GM12875 (cell line): ENCODE data around the gene OSBPL10.
"Not testable (repeated sequence)": the region's sequence is repeated elsewhere in the genome, so short reads cannot be mapped to it uniquely, and the experiment has no call there.

Experiments used
- H3K4me3 ChIP-seq: one replicate; pipeline ENCODE4 v1.5.1; 2011; ENCODE audit warnings: low read depth, low read length, control low read depth
- TF ChIP-seq, protein P1 (sequence below): IDR thresholded peaks from 2 replicates; pipeline ENCODE4 v1.5.1; 2011; ENCODE audit warnings: low read depth, mild to moderate bottlenecking, control low read depth, inconsistent platforms, low read length, moderate library complexity, borderline replicate concordance; ENCODE audit not compliant: insufficient read depth

The OSBPL10 gene

DNA sequence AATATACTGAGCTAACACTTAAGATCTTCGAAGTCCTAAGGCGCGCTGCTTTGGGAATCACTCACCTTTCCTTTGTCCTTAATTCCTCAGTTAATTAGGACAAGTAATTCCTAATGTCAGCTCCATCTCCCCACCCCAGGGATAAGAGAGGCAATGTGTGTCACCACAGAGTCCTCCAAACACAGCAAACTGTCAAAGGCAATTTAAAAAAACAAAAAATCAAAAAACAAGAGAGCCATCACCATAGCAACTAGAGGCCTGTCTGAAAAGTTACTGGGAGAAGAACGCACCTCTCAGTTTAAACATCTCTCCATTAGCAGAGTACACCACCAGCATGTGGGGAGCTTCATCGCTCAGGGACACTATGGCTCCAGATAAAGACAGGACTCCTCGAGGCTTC lies 101.7 kb downstream of the OSBPL10 start:
- no peak overlapping the region for H3K4me3 ChIP-seq

DNA sequence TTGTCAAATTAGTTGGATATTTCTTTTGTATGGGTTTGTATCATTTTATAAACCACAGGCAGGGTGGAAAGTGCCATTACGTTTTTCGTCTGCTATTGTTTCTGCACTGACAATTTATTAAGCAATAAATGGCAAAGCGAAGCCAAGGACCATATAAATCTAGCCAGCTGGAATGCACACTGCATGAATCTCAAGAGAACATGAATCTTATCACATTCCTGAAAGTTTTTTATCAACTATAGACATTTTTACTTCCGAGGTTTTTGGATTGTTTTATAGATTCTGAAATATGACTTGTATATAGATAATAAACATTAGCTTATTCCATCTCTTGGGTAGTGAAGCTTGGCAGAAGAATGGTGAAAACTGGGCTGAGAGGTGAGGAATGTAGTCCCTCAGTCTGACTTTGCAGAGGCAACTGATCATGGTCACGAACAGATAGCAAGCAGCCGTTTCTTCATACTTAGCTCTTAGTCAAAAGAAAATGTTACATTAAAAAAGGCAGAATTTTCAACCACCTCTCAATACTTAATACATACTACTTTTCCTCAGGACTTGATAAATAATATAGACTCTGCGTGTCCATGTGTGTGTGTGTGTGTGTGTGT lies 102.7 kb downstream of the OSBPL10 start:
- H3K4me3 ChIP-seq, result no peak overlapping the region
- TF ChIP-seq, protein P1, sequence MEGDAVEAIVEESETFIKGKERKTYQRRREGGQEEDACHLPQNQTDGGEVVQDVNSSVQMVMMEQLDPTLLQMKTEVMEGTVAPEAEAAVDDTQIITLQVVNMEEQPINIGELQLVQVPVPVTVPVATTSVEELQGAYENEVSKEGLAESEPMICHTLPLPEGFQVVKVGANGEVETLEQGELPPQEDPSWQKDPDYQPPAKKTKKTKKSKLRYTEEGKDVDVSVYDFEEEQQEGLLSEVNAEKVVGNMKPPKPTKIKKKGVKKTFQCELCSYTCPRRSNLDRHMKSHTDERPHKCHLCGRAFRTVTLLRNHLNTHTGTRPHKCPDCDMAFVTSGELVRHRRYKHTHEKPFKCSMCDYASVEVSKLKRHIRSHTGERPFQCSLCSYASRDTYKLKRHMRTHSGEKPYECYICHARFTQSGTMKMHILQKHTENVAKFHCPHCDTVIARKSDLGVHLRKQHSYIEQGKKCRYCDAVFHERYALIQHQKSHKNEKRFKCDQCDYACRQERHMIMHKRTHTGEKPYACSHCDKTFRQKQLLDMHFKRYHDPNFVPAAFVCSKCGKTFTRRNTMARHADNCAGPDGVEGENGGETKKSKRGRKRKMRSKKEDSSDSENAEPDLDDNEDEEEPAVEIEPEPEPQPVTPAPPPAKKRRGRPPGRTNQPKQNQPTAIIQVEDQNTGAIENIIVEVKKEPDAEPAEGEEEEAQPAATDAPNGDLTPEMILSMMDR, result no peak

More for the DNA sequence above, 101.7 kb downstream of the OSBPL10 start:
- TF ChIP-seq, protein P1, result no peak

DNA sequence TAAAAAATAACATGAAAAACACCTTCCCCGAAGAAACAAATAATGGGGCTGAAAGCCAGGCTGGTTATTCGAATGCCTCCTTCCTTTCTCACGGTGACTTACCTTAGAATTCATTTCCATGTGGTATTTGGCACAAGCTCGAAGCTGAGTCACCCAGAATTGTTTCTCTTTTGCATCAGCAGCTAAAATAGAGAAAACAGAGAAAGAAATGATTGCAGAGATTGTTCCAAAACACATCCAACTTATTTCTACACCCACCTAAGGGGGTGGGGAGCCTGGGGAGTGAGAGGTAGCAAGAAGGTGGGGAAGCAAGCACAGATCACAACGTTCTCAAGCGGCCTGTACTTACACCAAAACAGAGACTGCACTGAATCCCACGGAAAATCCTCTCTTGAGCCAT lies 104.7 kb downstream of the OSBPL10 start:
- no peak overlapping the region for H3K4me3 ChIP-seq
- TF ChIP-seq, protein P1, result no peak

DNA sequence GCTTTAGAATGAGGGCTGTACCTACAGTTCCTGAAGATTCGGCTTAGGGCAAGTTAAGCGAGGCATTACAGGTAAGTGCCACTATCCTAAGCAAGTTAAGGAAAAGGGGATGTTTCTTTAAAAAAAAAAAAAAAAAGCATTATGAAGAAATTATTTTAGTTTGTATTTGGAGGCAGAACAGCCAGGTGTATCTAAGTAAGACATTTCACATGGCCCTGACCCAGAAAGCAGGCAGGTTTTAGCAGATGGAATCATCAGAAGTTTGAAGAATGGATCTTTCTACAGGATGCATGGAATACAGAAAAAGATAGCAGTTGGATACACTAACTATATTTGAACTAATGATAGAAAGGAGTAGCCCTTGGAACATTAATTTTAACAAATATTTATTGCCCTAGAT lies 105.6 kb downstream of the OSBPL10 start:
- no peak overlapping the region for H3K4me3 ChIP-seq

GRCh38 chr3:31873254-31873820 lies 107.7 kb downstream of the OSBPL10 start:
- TF ChIP-seq, protein P1, result no peak
- no peak overlapping the region for H3K4me3 ChIP-seq

More for the DNA sequence above, 105.6 kb downstream of the OSBPL10 start:
- TF ChIP-seq, protein P1, result no peak

DNA sequence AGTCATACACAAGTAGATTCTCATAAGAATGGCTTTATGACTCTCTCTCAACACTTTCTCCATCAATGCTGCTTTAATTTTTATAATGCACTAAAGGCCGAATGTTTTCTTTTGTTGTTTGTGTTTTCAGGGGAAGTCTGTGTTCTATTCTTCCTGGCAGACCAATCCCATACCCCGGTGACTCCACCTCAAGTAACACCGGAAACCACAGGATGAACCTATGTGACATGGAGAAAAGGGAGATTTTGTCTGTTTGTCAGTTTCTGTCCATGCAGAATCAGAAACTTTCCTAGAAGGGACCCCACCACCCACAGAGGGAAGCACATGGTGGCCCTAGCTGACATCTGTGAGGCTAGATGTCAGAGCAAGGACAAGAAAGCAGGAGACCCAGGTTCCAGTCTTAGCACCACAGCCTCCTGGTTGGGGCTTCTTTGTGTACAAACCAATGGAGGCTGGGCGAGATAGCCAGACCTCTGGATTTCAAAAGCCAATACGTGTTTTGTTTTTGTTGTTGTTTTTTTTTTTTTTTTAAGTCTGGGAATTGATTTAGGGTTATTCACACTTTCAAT lies 109.0 kb downstream of the OSBPL10 start:
- TF ChIP-seq, protein P1, result no peak
- no peak overlapping the region for H3K4me3 ChIP-seq

- H3K4me3 ChIP-seq, result not testable (repeated sequence)
Measured at GRCh38 chr3:31870111-31870510, 111.0 kb downstream of the OSBPL10 start.
